Measurements from ENCODE around the gene CHD2. TPM values are rescaled to one million over a fixed set of nuclear protein-coding genes. Genes with fewer than 3 reads are reported as not detected.

The CHD2 gene
- total RNA-seq, 4 donors from 2014 or later: 149 to 299 (median 213) TPM

DNA sequence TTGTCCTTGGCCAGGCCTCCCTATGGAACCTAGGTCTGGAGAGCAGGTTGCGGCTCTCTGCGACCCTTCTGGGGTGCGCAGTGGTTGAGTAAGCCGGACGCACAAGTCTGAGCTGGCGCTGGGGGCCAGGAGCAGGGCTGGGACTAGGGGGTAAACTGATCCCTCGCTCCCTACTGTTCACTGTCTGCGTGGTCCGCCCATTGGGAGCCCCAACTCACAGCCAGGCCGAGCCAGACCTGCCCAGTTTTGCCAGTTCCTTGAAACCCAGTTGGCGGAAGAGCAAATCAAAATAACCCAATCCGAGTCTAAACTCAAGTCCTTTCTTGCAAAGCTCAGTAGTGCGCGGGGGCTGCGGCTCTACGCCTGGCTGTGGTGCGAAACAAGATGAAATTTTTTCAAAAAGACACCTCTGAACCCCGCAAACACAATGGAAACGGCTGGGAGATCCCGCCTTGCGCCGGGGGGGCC lies 171.4 kb downstream of the CHD2 start:
- no peaks in the 10 kb centered on the region for H3K27me3 ChIP-seq
- peak; percentile 17 to 35 for DNase-seq
- H3K4me3 ChIP-seq (replicated peaks in 1 of 3): peak overlapping the region in 2 of 3 donors; percentile 28 to 52
- WGBS, 2 donors: 8 to 27% methylated on average over 14 to 20 of the region's 22 CpGs
- no peaks in the 10 kb centered on the region for H3K36me3 ChIP-seq
- intact Hi-C loops (cut with DNase I): loop anchor here (2.0 kb wide), 1 partner anchor 33 kb away; no protein-coding TSS in a partner anchor
- no peaks in the 10 kb centered on the region for H3K9me3 ChIP-seq
- H3K27ac ChIP-seq: peak overlapping the region in 2 of 3 donors; percentile 67 to 69
- peaks cover 9 to 17% of the 10 kb centered on the region in 2 donors for H3K4me1 ChIP-seq
- TF ChIP-seq, protein P1, sequence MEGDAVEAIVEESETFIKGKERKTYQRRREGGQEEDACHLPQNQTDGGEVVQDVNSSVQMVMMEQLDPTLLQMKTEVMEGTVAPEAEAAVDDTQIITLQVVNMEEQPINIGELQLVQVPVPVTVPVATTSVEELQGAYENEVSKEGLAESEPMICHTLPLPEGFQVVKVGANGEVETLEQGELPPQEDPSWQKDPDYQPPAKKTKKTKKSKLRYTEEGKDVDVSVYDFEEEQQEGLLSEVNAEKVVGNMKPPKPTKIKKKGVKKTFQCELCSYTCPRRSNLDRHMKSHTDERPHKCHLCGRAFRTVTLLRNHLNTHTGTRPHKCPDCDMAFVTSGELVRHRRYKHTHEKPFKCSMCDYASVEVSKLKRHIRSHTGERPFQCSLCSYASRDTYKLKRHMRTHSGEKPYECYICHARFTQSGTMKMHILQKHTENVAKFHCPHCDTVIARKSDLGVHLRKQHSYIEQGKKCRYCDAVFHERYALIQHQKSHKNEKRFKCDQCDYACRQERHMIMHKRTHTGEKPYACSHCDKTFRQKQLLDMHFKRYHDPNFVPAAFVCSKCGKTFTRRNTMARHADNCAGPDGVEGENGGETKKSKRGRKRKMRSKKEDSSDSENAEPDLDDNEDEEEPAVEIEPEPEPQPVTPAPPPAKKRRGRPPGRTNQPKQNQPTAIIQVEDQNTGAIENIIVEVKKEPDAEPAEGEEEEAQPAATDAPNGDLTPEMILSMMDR (IDR thresholded peaks at IDR 0.05): no peak
- TF ChIP-seq POLR2A (IDR thresholded peaks at IDR 0.05): no peak

DNA sequence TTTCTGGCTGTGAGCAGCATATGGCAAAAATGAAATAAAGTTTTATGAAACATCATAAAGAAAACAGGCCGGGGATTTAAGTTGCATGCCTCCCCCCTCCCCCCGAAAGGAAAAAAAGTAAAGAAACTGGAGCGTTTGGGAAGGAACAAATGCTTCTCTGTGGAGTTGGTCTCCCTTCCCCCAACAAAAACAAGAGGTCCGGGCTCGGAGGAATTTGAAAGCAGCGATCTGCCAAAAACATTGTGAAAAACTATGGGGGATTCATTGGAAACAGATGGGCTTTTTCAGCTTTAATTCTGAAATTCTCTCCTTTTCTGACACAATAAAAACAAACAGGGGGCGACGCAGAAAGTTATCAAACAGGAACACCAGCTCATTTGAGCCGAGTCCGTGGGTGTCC lies 171.9 kb downstream of the CHD2 start:
- peak; percentile 13 to 18 for DNase-seq
- no peak for TF ChIP-seq POLR2A (IDR thresholded peaks at IDR 0.05)
- TF ChIP-seq, protein P1 (IDR thresholded peaks at IDR 0.05): no peak
- WGBS, 2 donors: 3% methylated on average over 10 of the region's 10 CpGs
- H3K36me3 ChIP-seq: no peaks in the 10 kb centered on the region
- H3K27ac ChIP-seq: peak overlapping the region in 2 of 3 donors; percentile 67 to 69
- no peaks in the 10 kb centered on the region for H3K9me3 ChIP-seq
- intact Hi-C loops (cut with DNase I): no loop called here
- no peaks in the 10 kb centered on the region for H3K27me3 ChIP-seq
- H3K4me3 ChIP-seq (replicated peaks in 1 of 3): peak overlapping the region; percentile 12 to 52 (median 28)
- peaks cover 9 to 17% of the 10 kb centered on the region in 2 donors for H3K4me1 ChIP-seq

GRCh38 chr15:93072411-93073394 lies 172.6 kb downstream of the CHD2 start:
- Histone ChIP-seq H3K4me1 (peaks cover 9 to 13% of the 10 kb centered on the region in 2 donors), H3K4me3 (replicated peaks in 1 of 3) (peak overlapping the region; percentile 12 to 52 (median 28)), H3K9me3 (no peaks in the 10 kb centered on the region), H3K36me3 (no peaks in the 10 kb centered on the region), H3K27ac (peak overlapping the region in 2 of 3 donors; percentile 67 to 69), H3K27me3 (no peaks in the 10 kb centered on the region)
- TF ChIP-seq POLR2A (IDR thresholded peaks at IDR 0.05): peak in 1 of 2 donors; percentile 49
- TF ChIP-seq, protein P1 (IDR thresholded peaks at IDR 0.05): peak in 1 of 6 experiments; percentile 12
- intact Hi-C loops (cut with DNase I): no loop called here
- peak; percentile 81 to 84 for DNase-seq
- WGBS, 2 donors: 0 to 1% methylated on average over 45 to 50 of the region's 96 CpGs

- Histone ChIP-seq H3K27ac (no peak overlapping the region), H3K27me3 (no peaks in the 10 kb centered on the region), H3K4me3 (replicated peaks in 1 of 3) (peak overlapping the region in 1 of 3 donors; percentile 52), H3K4me1 (peaks cover 9 to 13% of the 10 kb centered on the region in 2 donors), H3K9me3 (no peaks in the 10 kb centered on the region), H3K36me3 (no peaks in the 10 kb centered on the region)
- WGBS, 2 donors: 46 to 55% methylated on average over 13 to 16 of the region's 30 CpGs
- intact Hi-C loops (cut with DNase I): no loop called here
- TF ChIP-seq, protein P1 (IDR thresholded peaks at IDR 0.05): no peak
- TF ChIP-seq POLR2A (IDR thresholded peaks at IDR 0.05): no peak
- peak; percentile 8 to 33 for DNase-seq
These were observed 173.4 kb downstream of the CHD2 start for GRCh38 chr15:93073465-93073952.

All from thyroid gland (tissue), 4 donors.